ENCODE results near the gene FLNB.

FLNB gene

GRCh38 chr3:58009749-58010535 lies 1.7 kb downstream of the FLNB start:
- DNase-seq = no peak

DNA sequence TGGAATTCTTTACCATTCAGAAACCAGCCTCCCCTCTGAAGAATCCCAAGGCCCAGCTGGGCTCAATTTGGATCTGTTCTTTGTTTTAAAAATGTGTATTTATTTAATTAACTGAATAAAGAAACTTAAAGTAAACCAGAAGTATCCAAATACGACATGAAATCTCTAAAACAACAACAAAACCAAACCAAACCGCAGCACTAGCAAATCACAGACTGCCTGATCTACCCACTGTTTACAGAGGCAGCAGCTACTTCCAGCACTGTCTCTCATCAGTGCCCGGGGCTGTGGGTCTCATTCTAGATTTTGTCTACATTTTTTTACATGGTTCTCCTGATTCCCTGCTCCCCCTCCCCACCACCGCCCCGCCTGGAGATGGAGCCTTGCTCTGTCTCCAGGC lies 2.3 kb downstream of the FLNB start:
- DNase-seq = no peak

- no peak for DNase-seq
Measured at GRCh38 chr3:58011580-58011979, 3.4 kb downstream of the FLNB start.

DNA sequence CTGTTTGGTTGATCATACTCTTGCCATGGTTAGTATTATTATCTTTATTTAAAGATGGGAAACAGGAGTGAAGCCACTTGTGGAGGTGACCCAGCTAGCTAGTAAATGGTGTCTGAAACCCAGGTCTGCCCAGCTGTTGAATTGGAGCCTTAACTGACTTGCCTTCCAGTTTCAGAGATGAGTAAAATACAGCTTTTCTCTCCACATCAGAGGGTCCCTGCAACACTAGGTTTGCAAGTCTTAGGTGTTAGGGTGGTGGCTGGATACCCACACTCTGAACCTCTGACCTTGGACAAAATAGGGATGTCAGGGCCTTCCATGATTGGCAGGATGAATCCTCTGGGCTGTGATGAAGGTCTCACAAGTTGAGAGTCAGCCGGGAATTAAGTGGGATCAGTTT lies 4.1 kb downstream of the FLNB start:
- DNase-seq = no peak

GRCh38 chr3:58013099-58013498 lies 4.9 kb downstream of the FLNB start:
- DNase-seq = no peak

- DNase-seq = no peak
Measured at GRCh38 chr3:58013973-58014649, 5.9 kb downstream of the FLNB start.

GRCh38 chr3:58015520-58015915 lies 7.3 kb downstream of the FLNB start:
- DNase-seq = no peak

DNA sequence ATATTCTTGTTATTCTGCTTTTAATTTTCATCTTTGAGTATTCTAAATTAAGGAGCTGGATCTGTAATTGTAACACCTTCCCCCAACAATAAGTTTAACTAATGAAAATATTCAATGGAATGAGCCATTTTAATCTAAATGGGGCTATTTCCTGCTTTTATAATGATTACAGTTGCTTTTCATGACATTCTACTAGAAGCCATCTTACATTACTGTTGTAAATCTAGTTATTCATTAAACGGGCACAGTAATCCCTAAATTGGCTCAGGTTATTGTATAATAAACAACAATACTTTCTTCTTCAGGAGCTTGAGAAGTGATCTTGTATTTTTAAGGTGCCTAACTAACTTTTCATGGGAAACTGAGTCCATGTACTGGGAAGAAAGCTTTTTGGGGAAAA lies 8.5 kb downstream of the FLNB start:
- DNase-seq = no peak

- DNase-seq = no peak
Measured at GRCh38 chr3:58018892-58019742, 10.9 kb downstream of the FLNB start.

- no peak for DNase-seq
Measured at GRCh38 chr3:58020783-58021071, 12.5 kb downstream of the FLNB start.

- DNase-seq = no peak
Measured at GRCh38 chr3:58021072-58021959, 13.1 kb downstream of the FLNB start.

DNA sequence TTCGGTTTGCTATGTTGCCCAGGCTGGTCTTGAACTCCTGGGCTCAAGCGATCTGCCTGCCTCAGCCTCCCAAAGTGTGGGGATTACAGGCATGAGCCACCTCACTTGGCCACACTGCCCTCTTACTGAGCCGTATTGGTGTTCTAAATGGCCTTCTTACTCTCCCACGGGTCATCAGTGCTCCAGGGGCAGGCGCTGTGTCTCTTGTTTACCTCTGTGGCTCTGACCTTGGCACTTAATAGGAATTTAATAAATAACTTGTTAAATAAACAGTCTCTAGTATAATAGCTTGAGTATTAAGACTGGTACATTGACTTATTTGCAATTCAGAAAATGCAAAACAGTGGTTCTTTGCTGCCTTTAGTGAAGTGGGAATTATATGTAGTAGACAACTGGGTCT lies 13.7 kb downstream of the FLNB start:
- DNase-seq = no peak

DNA sequence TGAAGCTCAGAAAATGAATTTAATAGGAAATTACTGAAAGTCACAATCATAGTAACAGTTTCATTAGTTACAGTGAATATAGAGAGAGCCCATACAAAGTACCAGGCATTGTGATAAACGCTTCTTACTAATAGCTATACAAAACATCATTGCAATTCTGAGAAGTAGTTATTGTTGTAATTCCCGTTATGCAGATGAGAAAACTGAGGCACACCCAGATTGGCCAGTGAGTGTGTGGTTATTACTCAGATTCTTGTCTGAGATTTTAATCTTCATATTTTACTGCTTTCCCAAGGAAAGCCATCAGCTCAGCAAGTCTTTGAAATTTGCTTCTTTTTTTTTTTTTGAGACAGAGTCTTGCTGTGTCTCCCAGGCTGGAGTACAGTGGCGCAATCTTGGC lies 14.3 kb downstream of the FLNB start:
- DNase-seq = no peak

DNA sequence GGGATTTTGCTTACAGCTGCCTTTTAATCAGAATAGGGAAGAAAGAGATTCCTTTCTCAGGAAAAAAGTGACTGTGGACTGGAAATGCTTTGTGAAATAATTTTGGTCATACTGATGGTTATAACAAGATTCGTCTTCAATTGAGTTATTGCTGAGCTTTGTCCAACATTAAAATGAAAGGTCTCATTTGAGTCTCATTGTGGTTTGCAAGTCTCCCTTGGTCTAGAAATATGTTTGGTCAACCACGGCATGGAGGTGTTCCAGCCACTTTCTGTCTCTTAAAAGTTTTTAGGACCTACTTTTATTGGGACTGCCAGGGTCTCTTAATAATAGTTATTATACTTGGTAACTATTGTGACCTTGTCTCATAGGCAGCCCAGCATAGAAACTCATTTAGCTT lies 15.3 kb downstream of the FLNB start:
- DNase-seq = no peak

DNA sequence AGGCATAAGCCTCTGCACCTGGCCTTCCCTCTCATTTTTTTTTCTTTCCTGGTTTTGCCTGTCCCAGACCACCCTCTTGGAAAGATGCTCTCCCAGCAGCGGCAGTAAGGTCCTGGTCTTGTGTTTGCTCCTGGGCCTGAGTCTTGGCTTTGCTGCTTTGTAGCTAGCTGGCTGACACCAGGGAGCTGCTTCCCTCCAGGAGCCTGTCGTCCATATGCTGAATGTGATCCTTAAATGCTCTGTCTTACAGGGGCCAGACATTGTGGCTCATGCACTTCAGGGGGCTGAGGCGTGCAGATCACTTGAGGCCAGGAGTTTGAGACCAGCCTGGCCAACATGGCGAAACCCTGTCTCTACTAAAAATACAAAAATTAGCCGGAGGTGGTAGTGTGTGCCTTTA lies 17.2 kb downstream of the FLNB start:
- DNase-seq = no peak

- no peak for DNase-seq
Measured at GRCh38 chr3:58025837-58026569, 17.8 kb downstream of the FLNB start.

DNA sequence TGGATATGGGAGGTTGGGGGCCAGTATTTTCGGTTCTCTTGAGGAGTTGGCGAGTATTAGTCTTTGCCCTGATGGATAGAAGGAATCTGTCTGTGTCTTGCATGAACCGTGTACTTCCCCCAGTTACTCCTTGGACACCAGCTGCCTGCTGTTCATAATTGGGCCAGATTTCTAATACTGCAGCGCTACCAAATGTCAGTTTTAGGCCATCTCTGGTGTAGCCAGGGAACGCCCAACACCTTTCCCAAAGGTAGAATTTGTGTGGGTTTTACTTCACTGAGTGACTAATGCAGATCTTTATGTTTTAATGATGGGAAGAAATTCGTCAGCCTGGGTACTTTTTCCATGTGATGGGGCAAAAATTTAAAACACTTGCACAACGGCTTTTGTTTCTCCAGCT lies 18.4 kb downstream of the FLNB start:
- DNase-seq = no peak

DNA sequence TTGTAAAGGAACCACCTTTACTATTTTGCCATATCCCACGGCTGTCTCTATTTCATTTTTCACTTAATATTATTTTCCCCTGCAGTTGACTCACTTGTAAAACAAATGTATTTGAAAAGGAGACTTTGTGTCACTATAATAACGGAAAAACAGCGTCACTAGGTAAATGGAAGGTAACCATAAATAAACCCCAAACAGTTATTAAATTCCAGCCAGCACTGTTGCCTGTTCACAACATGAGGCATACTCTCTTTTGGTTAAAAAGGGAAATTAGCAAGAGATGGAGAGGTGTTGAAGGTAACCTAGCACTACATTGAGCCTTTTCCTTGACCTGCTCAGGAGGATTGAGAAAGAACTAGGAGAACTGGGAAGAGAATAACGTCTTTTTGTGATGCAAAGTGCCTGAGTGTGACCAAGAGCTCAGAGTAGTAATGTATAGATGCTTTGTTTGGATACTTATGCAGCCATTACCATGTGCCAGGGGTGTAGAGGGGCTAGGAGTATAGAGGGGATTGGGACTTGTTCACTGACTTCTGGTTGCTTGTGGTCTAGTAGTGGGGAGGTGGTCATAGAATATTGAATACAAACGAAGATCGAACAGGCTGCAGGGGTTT lies 19.6 kb downstream of the FLNB start:
- DNase-seq = no peak

DNA sequence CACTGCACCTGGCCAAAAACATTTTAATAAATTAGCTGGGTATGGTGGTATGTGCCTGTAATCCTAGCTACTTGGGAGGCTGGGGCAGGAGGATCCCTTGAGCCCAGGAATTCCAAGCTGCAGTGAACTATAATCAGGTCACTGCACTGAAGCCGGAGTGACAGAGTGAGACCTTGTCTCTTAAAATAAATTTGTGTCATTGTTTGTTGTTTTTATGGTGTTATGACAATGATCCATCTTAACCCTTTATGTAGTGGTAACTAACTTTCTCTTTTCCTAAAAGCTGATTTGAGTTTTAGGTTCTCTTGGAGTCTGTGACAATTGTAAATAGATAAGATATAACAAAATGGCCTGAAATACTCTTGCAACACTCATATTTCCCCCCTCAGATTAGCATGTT lies 20.7 kb downstream of the FLNB start:
- no peak for DNase-seq

- DNase-seq = no peak
Measured at GRCh38 chr3:58029842-58030584, 21.8 kb downstream of the FLNB start.

- DNase-seq = no peak
Measured at GRCh38 chr3:58032186-58032585, 24.0 kb downstream of the FLNB start.
